ENCODE results near the gene PRKN.

GRCh38 chr6:161682982-161683381, 1044.6 kb downstream of the PRKN start:
- TF ChIP-seq CTCF (IDR thresholded peaks at IDR 0.05; ENCODE audit: extremely low read depth in 1 of 2, insufficient read depth in 1 of 2, low read depth in 1 of 2, low read length in 2 of 2) (no peak), MAX (IDR thresholded peaks at IDR 0.05; ENCODE audit: insufficient read depth, insufficient read length) (no peak), POLR2A (IDR thresholded peaks at IDR 0.05; ENCODE audit: low read depth, low read length) (no peak), POLR2AphosphoS5 (IDR thresholded peaks at IDR 0.05; ENCODE audit: insufficient read depth, low read depth, low read length) (no peak), EZH2 (IDR thresholded peaks at IDR 0.05; ENCODE audit: borderline replicate concordance, low read depth, low read length, severe bottlenecking) (no peak)

Measured in endothelial cell of umbilical vein (primary cell).